Neural cell (in vitro differentiated cells): Measurements from ENCODE around the gene NFXL1. TPM values are rescaled to one million over a fixed set of nuclear protein-coding genes. Genes with fewer than 3 reads are reported as not detected.

Experiments used
- H2AFZ ChIP-seq: fragments of 200-600, 300-800 bp; sonication (generic), shearing (Covaris generic); 2 replicates; pipeline ENCODE4 v1.6.0; 2014; ENCODE audit warnings: low read depth, mild to moderate bottlenecking, antibody characterized with exemption, low read length, moderate library complexity
- H3F3A ChIP-seq: fragments of 200-600 bp; shearing (Covaris generic); 2 replicates; pipeline ENCODE4 v1.6.1; 2016; ENCODE audit warnings: mild to moderate bottlenecking, moderate library complexity, mixed read lengths, antibody characterized with exemption, low read length; ENCODE audit not compliant: insufficient read depth, poor library complexity, severe bottlenecking
- H3K27ac ChIP-seq: fragments of 200-600, 300-800 bp; sonication (generic), shearing (Covaris generic); 2 replicates; pipeline ENCODE4 v1.5.1; 2014; ENCODE audit warnings: mild to moderate bottlenecking, low read length, moderate library complexity
- H3K27me3 ChIP-seq: fragments of 300-800, 200-600 bp; sonication (generic), shearing (Covaris generic); 2 replicates; pipeline ENCODE4 v1.6.0; 2014; ENCODE audit warnings: mild to moderate bottlenecking, low read depth, low read length, moderate library complexity; ENCODE audit not compliant: insufficient read depth
- H3K36me3 ChIP-seq: fragments of 300-800, 200-600 bp; sonication (generic), shearing (Covaris generic); 2 replicates; pipeline ENCODE4 v1.5.1; 2014; ENCODE audit warnings: mild to moderate bottlenecking, antibody characterized with exemption, low read length, moderate library complexity; ENCODE audit not compliant: insufficient read depth
- H3K4me2 ChIP-seq: fragments of 300-800, 200-600 bp; sonication (generic), shearing (Covaris generic); 2 replicates; pipeline ENCODE4 v1.6.0; 2014; ENCODE audit warnings: mild to moderate bottlenecking, low read length
- H3K4me3 ChIP-seq: fragments of 300-800, 200-600 bp; sonication (generic), shearing (Covaris generic); 2 replicates; pipeline ENCODE4 v1.5.1; 2014; ENCODE audit warnings: mild to moderate bottlenecking, low read length, moderate library complexity
- H3K79me2 ChIP-seq: fragments of 200-600 bp; shearing (Covaris generic); replicated peaks from 2 replicates; pipeline ENCODE4 v1.6.0; 2014; ENCODE audit warnings: mild to moderate bottlenecking, low read length, moderate library complexity; ENCODE audit not compliant: insufficient read depth
- H3K9ac ChIP-seq: fragments of 300-800, 200-600 bp; sonication (generic), shearing (Covaris generic); 2 replicates; pipeline ENCODE4 v1.6.1; 2016; ENCODE audit warnings: mild to moderate bottlenecking, low read length, mixed read lengths
- H3K9me2 ChIP-seq: fragments of 200-600 bp; shearing (Covaris generic); 2 replicates; pipeline ENCODE4 v1.6.1; 2016; ENCODE audit warnings: mild to moderate bottlenecking, low read length, mixed read lengths; ENCODE audit not compliant: insufficient read depth
- H3K9me3 ChIP-seq: fragments of 200-600, 300-800 bp; sonication (generic), shearing (Covaris generic); 2 replicates; pipeline ENCODE4 v1.6.1; 2016; ENCODE audit warnings: mild to moderate bottlenecking, mixed run types, low read length, moderate library complexity, mixed read lengths
- H4K20me1 ChIP-seq: fragments of 200-600 bp; shearing (Covaris generic); 2 replicates; pipeline ENCODE4 v1.6.1; 2016; ENCODE audit warnings: mild to moderate bottlenecking, mixed run types; ENCODE audit not compliant: insufficient read depth
- CTCF ChIP-seq: fragments of 450-650 bp; IDR thresholded peaks from 2 replicates; pipeline ENCODE4 v1.5.1; 2014; ENCODE audit warnings: antibody characterized with exemption, mild to moderate bottlenecking, moderate library complexity; ENCODE audit not compliant: poor library complexity, severe bottlenecking
- EP300 ChIP-seq: fragments of 450-650 bp; conservative IDR thresholded peaks from 2 replicates; pipeline ENCODE4 v1.6.1; 2014; ENCODE audit warnings: antibody characterized with exemption, mild to moderate bottlenecking, moderate library complexity; ENCODE audit not compliant: poor library complexity, severe bottlenecking
- EZH2 ChIP-seq: fragments of 200-600, 300-800 bp; shearing (Covaris generic), sonication (generic); IDR thresholded peaks from 2 replicates; pipeline ENCODE4 v1.6.1; 2014; ENCODE audit warnings: antibody characterized with exemption, low read length, borderline replicate concordance, mild to moderate bottlenecking; ENCODE audit not compliant: insufficient read depth, poor library complexity, severe bottlenecking
- MXI1 ChIP-seq: fragments of 450-650 bp; conservative IDR thresholded peaks from 2 replicates; pipeline ENCODE4 v1.6.1; 2014; ENCODE audit warnings: antibody characterized with exemption, mild to moderate bottlenecking; ENCODE audit not compliant: poor library complexity, severe bottlenecking
- POLR2AphosphoS5 ChIP-seq: IDR thresholded peaks from 2 replicates; pipeline ENCODE4 v1.6.1; 2012
- RAD21 ChIP-seq: fragments of 450-650 bp; conservative IDR thresholded peaks from 2 replicates; pipeline ENCODE4 v1.6.1; 2014; ENCODE audit warnings: antibody characterized with exemption, mild to moderate bottlenecking, moderate library complexity
- SMC3 ChIP-seq: fragments of 450-650 bp; conservative IDR thresholded peaks from 2 replicates; pipeline ENCODE4 v1.6.1; 2014; ENCODE audit warnings: antibody characterized with exemption, mild to moderate bottlenecking, moderate library complexity; ENCODE audit not compliant: poor library complexity
- TAF1 ChIP-seq: IDR thresholded peaks from 2 replicates; pipeline ENCODE4 v1.6.1; 2012; ENCODE audit warnings: low read depth
- polyA plus RNA-seq: library from polyadenylated mRNA; depleted of rRNA; stranded (reverse); fragments of >200 nt; gene quantifications from 2 replicates; pipeline ENCODE4 v1.2.3, GENCODE V29; 2014
- TF ChIP-seq, protein P1 (sequence below): IDR thresholded peaks from 2 replicates; pipeline ENCODE4 v1.6.1; 2012; ENCODE audit warnings: borderline replicate concordance

The NFXL1 gene
- polyA plus RNA-seq, 1 donor from 2014 or later, result 15.8 TPM

DNA sequence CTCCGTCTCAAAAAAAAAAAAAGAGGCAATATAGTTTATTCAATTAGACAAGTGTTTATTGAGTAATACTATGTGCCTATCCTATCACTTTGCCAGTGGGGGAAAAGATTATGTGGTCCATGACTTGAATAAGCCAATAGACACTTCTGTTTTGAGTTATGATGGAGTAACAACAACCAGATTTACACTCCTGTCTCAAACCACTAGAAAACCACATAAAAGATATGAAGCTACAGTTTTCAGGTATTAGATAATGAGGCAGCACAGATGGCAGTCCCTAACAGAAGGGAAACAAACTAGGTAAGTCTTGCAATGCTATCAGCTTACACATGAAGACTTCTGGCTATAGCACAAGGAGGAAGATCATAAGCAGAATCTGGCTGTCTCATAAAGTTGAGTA lies 22.5 kb downstream of the NFXL1 start:
- no peak for TF ChIP-seq TAF1
- no peak for TF ChIP-seq POLR2AphosphoS5
- TF ChIP-seq EP300, result no peak

DNA sequence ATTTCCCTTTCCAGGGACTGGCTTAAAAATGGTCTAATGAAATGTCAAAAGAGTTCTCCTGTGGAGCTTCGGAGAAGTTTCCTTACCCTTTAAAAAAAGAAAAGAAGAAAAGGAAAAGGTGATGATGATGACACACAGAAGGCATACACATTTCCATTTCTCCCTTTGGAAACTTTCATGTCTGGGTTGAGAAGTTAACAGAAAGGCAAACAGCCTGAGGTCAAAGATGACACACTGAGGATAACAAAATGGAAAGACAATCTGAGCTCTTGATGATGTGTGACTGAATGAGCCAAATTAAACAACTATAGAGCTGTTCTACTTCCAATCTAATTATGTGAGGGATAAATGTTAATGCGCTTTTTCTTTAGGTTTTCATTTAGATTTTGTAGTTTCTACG lies 32.2 kb downstream of the NFXL1 start:
- no peak for TF ChIP-seq EP300
- no peak for TF ChIP-seq CTCF
- no peak for TF ChIP-seq MXI1
- TF ChIP-seq RAD21, result no peak
- TF ChIP-seq POLR2AphosphoS5, result no peak
- TF ChIP-seq EZH2, result no peak
- no peak for TF ChIP-seq SMC3
- TF ChIP-seq TAF1, result no peak
- TF ChIP-seq, protein P1, sequence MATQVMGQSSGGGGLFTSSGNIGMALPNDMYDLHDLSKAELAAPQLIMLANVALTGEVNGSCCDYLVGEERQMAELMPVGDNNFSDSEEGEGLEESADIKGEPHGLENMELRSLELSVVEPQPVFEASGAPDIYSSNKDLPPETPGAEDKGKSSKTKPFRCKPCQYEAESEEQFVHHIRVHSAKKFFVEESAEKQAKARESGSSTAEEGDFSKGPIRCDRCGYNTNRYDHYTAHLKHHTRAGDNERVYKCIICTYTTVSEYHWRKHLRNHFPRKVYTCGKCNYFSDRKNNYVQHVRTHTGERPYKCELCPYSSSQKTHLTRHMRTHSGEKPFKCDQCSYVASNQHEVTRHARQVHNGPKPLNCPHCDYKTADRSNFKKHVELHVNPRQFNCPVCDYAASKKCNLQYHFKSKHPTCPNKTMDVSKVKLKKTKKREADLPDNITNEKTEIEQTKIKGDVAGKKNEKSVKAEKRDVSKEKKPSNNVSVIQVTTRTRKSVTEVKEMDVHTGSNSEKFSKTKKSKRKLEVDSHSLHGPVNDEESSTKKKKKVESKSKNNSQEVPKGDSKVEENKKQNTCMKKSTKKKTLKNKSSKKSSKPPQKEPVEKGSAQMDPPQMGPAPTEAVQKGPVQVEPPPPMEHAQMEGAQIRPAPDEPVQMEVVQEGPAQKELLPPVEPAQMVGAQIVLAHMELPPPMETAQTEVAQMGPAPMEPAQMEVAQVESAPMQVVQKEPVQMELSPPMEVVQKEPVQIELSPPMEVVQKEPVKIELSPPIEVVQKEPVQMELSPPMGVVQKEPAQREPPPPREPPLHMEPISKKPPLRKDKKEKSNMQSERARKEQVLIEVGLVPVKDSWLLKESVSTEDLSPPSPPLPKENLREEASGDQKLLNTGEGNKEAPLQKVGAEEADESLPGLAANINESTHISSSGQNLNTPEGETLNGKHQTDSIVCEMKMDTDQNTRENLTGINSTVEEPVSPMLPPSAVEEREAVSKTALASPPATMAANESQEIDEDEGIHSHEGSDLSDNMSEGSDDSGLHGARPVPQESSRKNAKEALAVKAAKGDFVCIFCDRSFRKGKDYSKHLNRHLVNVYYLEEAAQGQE, result no peak
- Histone ChIP-seq H3K27me3 (no peaks in the 10 kb centered on the region), H4K20me1 (no peaks in the 10 kb centered on the region), H3K36me3 (peaks cover 20% of the 10 kb centered on the region), H3F3A (no peaks in the 10 kb centered on the region), H3K9ac (no peak overlapping the region), H3K9me2 (no peaks in the 10 kb centered on the region), H3K4me2 (no peak overlapping the region), H3K27ac (no peak overlapping the region), H3K79me2 (no peaks in the 10 kb centered on the region), H3K4me3 (no peak overlapping the region), H2AFZ (no peak overlapping the region), H3K9me3 (no peaks in the 10 kb centered on the region)

More for the DNA sequence above, 22.5 kb downstream of the NFXL1 start:
- Histone ChIP-seq H3F3A (no peaks in the 10 kb centered on the region), H3K9me2 (no peaks in the 10 kb centered on the region), H3K9ac (no peak overlapping the region), H3K9me3 (no peaks in the 10 kb centered on the region), H3K27me3 (no peaks in the 10 kb centered on the region), H3K27ac (no peak overlapping the region), H3K4me2 (no peak overlapping the region), H3K79me2 (no peaks in the 10 kb centered on the region), H3K4me3 (no peak overlapping the region), H2AFZ (no peak overlapping the region), H3K36me3 (peaks cover 5% of the 10 kb centered on the region), H4K20me1 (no peaks in the 10 kb centered on the region)

DNA sequence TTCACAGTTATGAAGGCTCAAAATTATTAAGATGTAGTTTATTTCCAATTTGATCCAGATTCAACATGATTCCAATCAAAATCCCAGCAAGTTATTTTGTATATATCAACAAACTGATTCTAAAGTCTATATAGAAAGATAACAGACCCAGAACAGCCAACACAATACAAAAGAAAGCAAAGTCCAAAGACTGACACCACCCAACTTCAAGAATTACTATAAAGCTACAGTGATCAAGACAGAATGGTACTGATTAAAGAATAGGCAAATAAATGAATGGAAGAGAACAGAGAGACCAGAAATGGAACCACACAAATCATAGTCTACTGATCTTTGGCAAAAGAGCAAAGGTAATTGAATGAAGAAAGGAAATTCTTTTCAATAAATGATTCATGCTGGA lies 34.9 kb downstream of the NFXL1 start:
- H3K4me3 ChIP-seq, result no peak overlapping the region
- H3K9ac ChIP-seq, result no peak overlapping the region
- H2AFZ ChIP-seq, result no peak overlapping the region
- H3K4me2 ChIP-seq, result no peak overlapping the region
- peaks cover 25% of the 10 kb centered on the region for H3K36me3 ChIP-seq
- no peak overlapping the region for H3K27ac ChIP-seq
- H3K27me3 ChIP-seq, result no peaks in the 10 kb centered on the region
- H3F3A ChIP-seq, result no peaks in the 10 kb centered on the region
- no peaks in the 10 kb centered on the region for H3K9me3 ChIP-seq
- H4K20me1 ChIP-seq, result no peaks in the 10 kb centered on the region
- no peak for TF ChIP-seq RAD21
- TF ChIP-seq CTCF, result no peak
- TF ChIP-seq SMC3, result no peak
- TF ChIP-seq EP300, result no peak
- no peak for TF ChIP-seq EZH2
- no peak for TF ChIP-seq TAF1
- TF ChIP-seq, protein P1, result no peak
- no peaks in the 10 kb centered on the region for H3K79me2 ChIP-seq
- no peaks in the 10 kb centered on the region for H3K9me2 ChIP-seq
